ENCODE measurements around the gene CCNY.

CCNY gene

DNA sequence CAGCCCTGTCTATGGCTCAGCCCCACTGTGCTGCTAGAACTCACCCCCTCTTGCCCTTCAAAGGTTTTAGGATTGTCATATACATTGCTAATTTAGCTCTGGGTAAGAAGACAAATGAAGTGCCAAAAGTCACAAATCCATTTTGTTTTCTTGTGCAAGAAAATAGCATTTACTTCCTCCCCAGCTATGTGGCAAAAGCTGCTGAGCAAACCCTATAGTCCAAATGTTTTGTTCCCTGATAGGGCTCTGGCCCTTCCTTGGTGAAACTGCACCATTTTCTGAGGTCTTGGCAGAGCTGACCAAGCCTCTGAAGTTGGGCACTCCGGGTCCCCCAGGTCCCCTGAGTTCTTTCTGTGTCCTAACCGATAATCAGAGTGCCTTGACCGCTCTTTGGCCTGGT is 184.7 kb downstream of the CCNY start:
- H3K27ac ChIP-seq (ENCODE audit: poor library complexity, severe bottlenecking) = no peak overlapping the region
- ATAC-seq (ENCODE audit: low read depth) (no peak), DNase-seq (ENCODE audit: low spot score) (no peak)
- no peak overlapping the region for H3K4me3 ChIP-seq (ENCODE audit: severe bottlenecking)
- H3K9me3 ChIP-seq (ENCODE audit: severe bottlenecking) = no peaks in the 10 kb centered on the region
- no peaks in the 10 kb centered on the region for H3K27me3 ChIP-seq (ENCODE audit: insufficient read depth, poor library complexity, severe bottlenecking)
- TF ChIP-seq, protein P1, sequence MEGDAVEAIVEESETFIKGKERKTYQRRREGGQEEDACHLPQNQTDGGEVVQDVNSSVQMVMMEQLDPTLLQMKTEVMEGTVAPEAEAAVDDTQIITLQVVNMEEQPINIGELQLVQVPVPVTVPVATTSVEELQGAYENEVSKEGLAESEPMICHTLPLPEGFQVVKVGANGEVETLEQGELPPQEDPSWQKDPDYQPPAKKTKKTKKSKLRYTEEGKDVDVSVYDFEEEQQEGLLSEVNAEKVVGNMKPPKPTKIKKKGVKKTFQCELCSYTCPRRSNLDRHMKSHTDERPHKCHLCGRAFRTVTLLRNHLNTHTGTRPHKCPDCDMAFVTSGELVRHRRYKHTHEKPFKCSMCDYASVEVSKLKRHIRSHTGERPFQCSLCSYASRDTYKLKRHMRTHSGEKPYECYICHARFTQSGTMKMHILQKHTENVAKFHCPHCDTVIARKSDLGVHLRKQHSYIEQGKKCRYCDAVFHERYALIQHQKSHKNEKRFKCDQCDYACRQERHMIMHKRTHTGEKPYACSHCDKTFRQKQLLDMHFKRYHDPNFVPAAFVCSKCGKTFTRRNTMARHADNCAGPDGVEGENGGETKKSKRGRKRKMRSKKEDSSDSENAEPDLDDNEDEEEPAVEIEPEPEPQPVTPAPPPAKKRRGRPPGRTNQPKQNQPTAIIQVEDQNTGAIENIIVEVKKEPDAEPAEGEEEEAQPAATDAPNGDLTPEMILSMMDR (IDR thresholded peaks at IDR 0.05; ENCODE audit: poor library complexity, severe bottlenecking) = no peak
- H3K36me3 ChIP-seq (ENCODE audit: low read depth) = no peaks in the 10 kb centered on the region; the same call in 1 of the 2 replicates
- peaks cover 2% of the 10 kb centered on the region for H3K4me1 ChIP-seq (ENCODE audit: insufficient read depth, poor library complexity, severe bottlenecking)

DNA sequence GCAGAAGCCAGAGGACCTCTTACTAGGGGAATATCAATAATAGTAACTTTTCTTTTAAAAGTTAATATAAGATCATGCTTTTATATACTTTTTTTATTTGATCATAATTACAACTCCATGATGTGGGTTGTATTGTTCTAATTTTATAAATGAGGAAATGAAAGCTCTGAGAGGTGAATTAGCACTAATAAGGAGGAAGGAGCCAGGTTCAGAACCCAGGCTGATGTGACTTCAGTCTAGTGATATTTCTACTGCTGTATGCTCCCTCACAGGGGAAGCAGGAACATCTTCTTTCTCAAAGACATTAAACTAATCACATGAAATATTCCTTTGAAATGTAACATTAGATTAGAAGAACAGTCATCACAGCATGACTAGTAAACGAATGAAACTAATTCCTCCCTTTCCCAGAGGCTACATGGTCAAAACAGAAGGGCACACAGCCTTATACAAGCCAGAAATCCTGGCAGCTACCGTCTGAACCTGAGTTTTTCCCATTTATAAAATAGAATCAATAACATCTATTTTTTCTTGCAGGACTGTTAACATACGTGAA is 187.4 kb downstream of the CCNY start:
- Histone ChIP-seq H3K4me1 (ENCODE audit: insufficient read depth, poor library complexity, severe bottlenecking) (no peaks in the 10 kb centered on the region), H3K4me3 (ENCODE audit: severe bottlenecking) (no peak overlapping the region), H3K27ac (ENCODE audit: poor library complexity, severe bottlenecking) (no peak overlapping the region), H3K36me3 (ENCODE audit: low read depth) (no peaks in the 10 kb centered on the region; the same call in 1 of the 2 replicates), H3K27me3 (ENCODE audit: insufficient read depth, poor library complexity, severe bottlenecking) (no peaks in the 10 kb centered on the region), H3K9me3 (ENCODE audit: severe bottlenecking) (no peaks in the 10 kb centered on the region)
- ATAC-seq (ENCODE audit: low read depth) (no peak), DNase-seq (ENCODE audit: low spot score) (no peak)
- TF ChIP-seq, protein P1 (IDR thresholded peaks at IDR 0.05; ENCODE audit: poor library complexity, severe bottlenecking) = no peak

DNA sequence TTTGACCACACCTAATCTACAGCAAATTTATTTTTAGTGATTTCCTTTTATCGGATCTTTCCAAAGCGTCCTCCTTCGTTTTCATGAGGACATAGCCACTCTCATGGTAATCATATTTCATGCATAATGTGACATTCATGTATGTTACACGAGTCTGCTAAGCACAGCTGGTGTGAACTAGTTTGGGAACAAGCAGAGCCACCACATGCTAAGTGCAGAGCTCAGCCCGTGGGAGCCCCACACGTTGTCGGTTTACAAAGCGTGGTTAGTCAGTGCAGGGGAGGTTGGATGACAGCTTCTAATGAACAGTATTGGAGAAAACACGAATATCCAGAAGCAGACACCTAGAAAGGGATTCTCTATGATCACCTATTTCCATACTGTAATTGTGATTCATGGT is 190.4 kb downstream of the CCNY start:
- ATAC-seq (ENCODE audit: low read depth) (no peak), DNase-seq (ENCODE audit: low spot score) (no peak)
- Histone ChIP-seq H3K4me1 (ENCODE audit: insufficient read depth, poor library complexity, severe bottlenecking) (no peaks in the 10 kb centered on the region), H3K36me3 (ENCODE audit: low read depth) (peaks cover 20% of the 10 kb centered on the region), H3K27me3 (ENCODE audit: insufficient read depth, poor library complexity, severe bottlenecking) (no peaks in the 10 kb centered on the region), H3K4me3 (ENCODE audit: severe bottlenecking) (no peak overlapping the region), H3K9me3 (ENCODE audit: severe bottlenecking) (no peaks in the 10 kb centered on the region), H3K27ac (ENCODE audit: poor library complexity, severe bottlenecking) (no peak overlapping the region)
- TF ChIP-seq, protein P1 (IDR thresholded peaks at IDR 0.05; ENCODE audit: poor library complexity, severe bottlenecking) = no peak

DNA sequence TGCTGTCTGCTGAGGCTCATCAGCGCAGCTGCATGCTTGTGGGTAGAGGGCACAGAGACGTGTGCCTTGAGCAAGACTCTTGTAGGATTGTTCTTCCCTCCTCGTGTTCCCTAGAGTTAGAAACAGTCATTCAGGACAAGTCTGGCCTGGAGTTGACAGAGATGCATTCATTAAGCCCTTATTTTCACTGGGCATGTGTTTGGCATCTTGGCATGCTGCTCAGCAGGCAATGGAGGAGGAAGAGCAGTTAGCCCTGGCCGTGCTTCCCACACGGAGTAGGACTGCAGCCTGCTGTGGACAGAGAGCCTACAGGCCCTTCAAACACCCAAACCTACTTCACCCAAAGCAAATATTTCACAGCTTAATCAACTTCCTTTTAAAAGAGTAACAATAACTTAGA is 195.8 kb downstream of the CCNY start:
- DNase-seq (ENCODE audit: low spot score) (no peak), ATAC-seq (ENCODE audit: low read depth) (no peak)
- peaks cover 5% of the 10 kb centered on the region for H3K9me3 ChIP-seq (ENCODE audit: severe bottlenecking)
- H3K27ac ChIP-seq (ENCODE audit: poor library complexity, severe bottlenecking) = no peak overlapping the region
- TF ChIP-seq, protein P1 (IDR thresholded peaks at IDR 0.05; ENCODE audit: poor library complexity, severe bottlenecking) = no peak
- no peak overlapping the region for H3K4me3 ChIP-seq (ENCODE audit: severe bottlenecking)
- no peaks in the 10 kb centered on the region for H3K4me1 ChIP-seq (ENCODE audit: insufficient read depth, poor library complexity, severe bottlenecking)
- H3K27me3 ChIP-seq (ENCODE audit: insufficient read depth, poor library complexity, severe bottlenecking) = no peaks in the 10 kb centered on the region
- H3K36me3 ChIP-seq (ENCODE audit: low read depth) = peaks cover 57% of the 10 kb centered on the region

DNA sequence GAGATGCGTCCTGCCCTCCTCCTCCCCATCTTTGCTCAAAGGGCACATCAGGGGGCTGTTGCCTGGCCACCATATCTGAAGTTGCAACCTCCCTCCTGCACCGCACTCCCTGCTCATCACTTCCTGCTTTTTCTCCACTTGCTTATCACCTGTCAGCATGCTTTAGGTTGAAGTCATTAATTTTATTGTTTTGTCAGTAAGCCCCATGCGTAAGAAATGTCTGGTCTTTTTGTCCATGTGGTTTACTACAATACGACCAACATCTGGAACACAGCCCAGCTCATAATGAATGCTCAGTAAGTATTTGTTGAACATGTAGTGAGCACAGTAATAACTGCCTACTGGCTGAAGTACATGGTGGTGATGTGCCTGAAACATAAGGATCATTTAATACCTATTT is 197.3 kb downstream of the CCNY start:
- Histone ChIP-seq H3K36me3 (ENCODE audit: low read depth) (peaks cover 57% of the 10 kb centered on the region), H3K4me3 (ENCODE audit: severe bottlenecking) (no peak overlapping the region), H3K27me3 (ENCODE audit: insufficient read depth, poor library complexity, severe bottlenecking) (no peaks in the 10 kb centered on the region), H3K9me3 (ENCODE audit: severe bottlenecking) (peaks cover 5% of the 10 kb centered on the region), H3K27ac (ENCODE audit: poor library complexity, severe bottlenecking) (no peak overlapping the region), H3K4me1 (ENCODE audit: insufficient read depth, poor library complexity, severe bottlenecking) (no peaks in the 10 kb centered on the region)
- ATAC-seq (ENCODE audit: low read depth) (no peak), DNase-seq (ENCODE audit: low spot score) (no peak)
- TF ChIP-seq, protein P1 (IDR thresholded peaks at IDR 0.05; ENCODE audit: poor library complexity, severe bottlenecking) = no peak

Data from RWPE2 (cell line).